Esophagus (tissue), 2 donors: ENCODE measurements around the gene VPS35L. TPM values are rescaled to one million over a fixed set of nuclear protein-coding genes. Genes with fewer than 3 reads are reported as not detected.

Experiments used
- H3K27ac ChIP-seq, 2 donors: one replicate each; pipeline ENCODE4 v1.5.1; 2013; ENCODE audit warnings: low read depth in 2 of 2, mild to moderate bottlenecking in 2 of 2, inconsistent platforms in 1 of 2, low read length in 1 of 2, moderate library complexity in 1 of 2
- H3K27me3 ChIP-seq, 2 donors: one replicate each; pipeline ENCODE4 v1.6.1; 2013; ENCODE audit warnings: low read length in 2 of 2, control low read depth in 1 of 2, mild to moderate bottlenecking in 1 of 2; ENCODE audit not compliant: insufficient read depth in 2 of 2, control insufficient read depth in 1 of 2
- H3K36me3 ChIP-seq, 2 donors: one replicate each; pipeline ENCODE4 v1.6.1; 2013; ENCODE audit warnings: low read length in 1 of 2; ENCODE audit not compliant: control insufficient read depth in 2 of 2, insufficient read depth in 2 of 2
- H3K4me1 ChIP-seq, 2 donors: one replicate each; pipeline ENCODE4 v1.6.1; 2013; ENCODE audit warnings: low read length in 1 of 2; ENCODE audit not compliant: control insufficient read depth in 2 of 2, insufficient read depth in 2 of 2
- H3K4me3 ChIP-seq, 2 donors: one replicate each; pipeline ENCODE4 v1.5.1; 2013; ENCODE audit warnings: low read length in 2 of 2, mild to moderate bottlenecking in 2 of 2, low read depth in 1 of 2, moderate library complexity in 1 of 2
- H3K9me3 ChIP-seq, 2 donors: one replicate each; pipeline ENCODE4 v1.6.1; 2013; ENCODE audit warnings: mild to moderate bottlenecking in 2 of 2, low read depth in 1 of 2, low read length in 1 of 2, moderate library complexity in 1 of 2; ENCODE audit not compliant: control insufficient read depth in 2 of 2, insufficient read depth in 1 of 2
- WGBS, 2 donors: extraction: QIAGEN DNeasy Blood & Tissue Kit; methylation state at CpG; one replicate each; pipeline ENCODE4 v1.1.7; 2013; 5-methylcytosine and 5-hydroxymethylcytosine counted together
- polyA plus RNA-seq, 2 donors: library from polyadenylated mRNA; stranded (reverse); fragments of 200-250 nt; gene quantifications; one replicate each; pipeline ENCODE4 v1.2.3, GENCODE V29; 2013
- donor health status: healthy with polysubstance abuse.
- donor health status: Bipolar disorder and iron deficiency.

VPS35L gene
- polyA plus RNA-seq, 2 donors = 21.3 to 25.3 TPM

- Histone ChIP-seq H3K9me3 (no peaks in the 10 kb centered on the region), H3K27ac (peak overlapping the region; percentile 6 to 64), H3K36me3 (peaks cover 2 to 23% of the 10 kb centered on the region in 2 donors), H3K4me1 (peaks cover 8 to 14% of the 10 kb centered on the region in 2 donors), H3K4me3 (no peak overlapping the region), H3K27me3 (no peaks in the 10 kb centered on the region)
- 83 to 84% methylated on average over 6 of the region's 6 CpGs for WGBS, 2 donors
These were observed 147.8 kb downstream of the VPS35L start for GRCh38 chr16:19703172-19703889.

- WGBS, 2 donors = 67 to 70% methylated on average over 18 of the region's 18 CpGs
- Histone ChIP-seq H3K36me3 (peaks cover 0 to 24% of the 10 kb centered on the region in 2 donors), H3K4me1 (peaks cover 2 to 5% of the 10 kb centered on the region in 2 donors), H3K27ac (peak overlapping the region; percentile 64 to 72), H3K27me3 (no peaks in the 10 kb centered on the region), H3K9me3 (no peaks in the 10 kb centered on the region), H3K4me3 (no peak overlapping the region)
These were observed 149.0 kb downstream of the VPS35L start for GRCh38 chr16:19704321-19705145.

- Histone ChIP-seq H3K4me1 (peaks cover 0 to 3% of the 10 kb centered on the region in 2 donors), H3K36me3 (peaks cover 0 to 30% of the 10 kb centered on the region in 2 donors), H3K9me3 (no peaks in the 10 kb centered on the region), H3K4me3 (no peak overlapping the region), H3K27ac (peak overlapping the region in 1 of 2 donors; percentile 72), H3K27me3 (no peaks in the 10 kb centered on the region)
- 88 to 96% methylated on average over 8 of the region's 8 CpGs for WGBS, 2 donors
These were observed 149.6 kb downstream of the VPS35L start for GRCh38 chr16:19705146-19705501.

- peaks cover 0 to 3% of the 10 kb centered on the region in 2 donors for H3K4me1 ChIP-seq
- 89% methylated on average over 5 of the region's 5 CpGs for WGBS, 2 donors
- H3K27me3 ChIP-seq = no peaks in the 10 kb centered on the region
- no peak overlapping the region for H3K4me3 ChIP-seq
- H3K27ac ChIP-seq = no peak overlapping the region
- H3K9me3 ChIP-seq = no peaks in the 10 kb centered on the region
- H3K36me3 ChIP-seq = peaks cover 0 to 33% of the 10 kb centered on the region in 2 donors
These were observed 150.3 kb downstream of the VPS35L start for GRCh38 chr16:19705843-19706242.

- H3K9me3 ChIP-seq = no peaks in the 10 kb centered on the region
- H3K4me3 ChIP-seq = no peak overlapping the region
- H3K4me1 ChIP-seq = peaks cover 0 to 3% of the 10 kb centered on the region in 2 donors
- WGBS, 2 donors = 94 to 97% methylated on average over 15 of the region's 15 CpGs
- H3K27me3 ChIP-seq = no peaks in the 10 kb centered on the region
- no peak overlapping the region for H3K27ac ChIP-seq
- H3K36me3 ChIP-seq = peaks cover 0 to 40% of the 10 kb centered on the region in 2 donors
These were observed 151.3 kb downstream of the VPS35L start for GRCh38 chr16:19706846-19707245.

- H3K4me3 ChIP-seq = no peak overlapping the region
- no peak overlapping the region for H3K27ac ChIP-seq
- H3K36me3 ChIP-seq = peaks cover 0 to 38% of the 10 kb centered on the region in 2 donors
- 86 to 87% methylated on average over 22 of the region's 22 CpGs for WGBS, 2 donors
- peaks cover 0 to 3% of the 10 kb centered on the region in 2 donors for H3K4me1 ChIP-seq
- H3K27me3 ChIP-seq = no peaks in the 10 kb centered on the region
- no peaks in the 10 kb centered on the region for H3K9me3 ChIP-seq
These were observed 152.2 kb downstream of the VPS35L start for GRCh38 chr16:19707569-19708295.

- Histone ChIP-seq H3K4me3 (no peak overlapping the region), H3K27me3 (no peaks in the 10 kb centered on the region), H3K4me1 (peaks cover 0 to 3% of the 10 kb centered on the region in 2 donors), H3K27ac (no peak overlapping the region), H3K36me3 (peaks cover 0 to 35% of the 10 kb centered on the region in 2 donors), H3K9me3 (no peaks in the 10 kb centered on the region)
- 80 to 81% methylated on average over 18 of the region's 18 CpGs for WGBS, 2 donors
These were observed 153.0 kb downstream of the VPS35L start for GRCh38 chr16:19708296-19709205.

- WGBS, 2 donors = 95 to 96% methylated on average over 22 of the region's 22 CpGs
- no peaks in the 10 kb centered on the region for H3K27me3 ChIP-seq
- peaks cover 0 to 3% of the 10 kb centered on the region in 2 donors for H3K4me1 ChIP-seq
- no peaks in the 10 kb centered on the region for H3K9me3 ChIP-seq
- H3K4me3 ChIP-seq = no peak overlapping the region
- peaks cover 0 to 36% of the 10 kb centered on the region in 2 donors for H3K36me3 ChIP-seq
- no peak overlapping the region for H3K27ac ChIP-seq
These were observed 154.1 kb downstream of the VPS35L start for GRCh38 chr16:19709381-19710136.
